DND-41 (cell line): Measurements from ENCODE around the gene ADAMTS19.

Experiments used
- EZH2 ChIP-seq: IDR thresholded peaks from 3 replicates; pipeline ENCODE4 v1.6.1; 2012; ENCODE audit warnings: borderline replicate concordance, low read depth, mild to moderate bottlenecking, moderate library complexity, low read length, inconsistent platforms; ENCODE audit not compliant: severe bottlenecking
- TF ChIP-seq, protein P1 (sequence below): IDR thresholded peaks from 2 replicates; pipeline ENCODE4 v1.5.1; 2012; ENCODE audit warnings: borderline replicate concordance, low read length, moderate library complexity, mild to moderate bottlenecking; ENCODE audit not compliant: poor library complexity, severe bottlenecking; ENCODE audit errors: extremely low read depth

DNA sequence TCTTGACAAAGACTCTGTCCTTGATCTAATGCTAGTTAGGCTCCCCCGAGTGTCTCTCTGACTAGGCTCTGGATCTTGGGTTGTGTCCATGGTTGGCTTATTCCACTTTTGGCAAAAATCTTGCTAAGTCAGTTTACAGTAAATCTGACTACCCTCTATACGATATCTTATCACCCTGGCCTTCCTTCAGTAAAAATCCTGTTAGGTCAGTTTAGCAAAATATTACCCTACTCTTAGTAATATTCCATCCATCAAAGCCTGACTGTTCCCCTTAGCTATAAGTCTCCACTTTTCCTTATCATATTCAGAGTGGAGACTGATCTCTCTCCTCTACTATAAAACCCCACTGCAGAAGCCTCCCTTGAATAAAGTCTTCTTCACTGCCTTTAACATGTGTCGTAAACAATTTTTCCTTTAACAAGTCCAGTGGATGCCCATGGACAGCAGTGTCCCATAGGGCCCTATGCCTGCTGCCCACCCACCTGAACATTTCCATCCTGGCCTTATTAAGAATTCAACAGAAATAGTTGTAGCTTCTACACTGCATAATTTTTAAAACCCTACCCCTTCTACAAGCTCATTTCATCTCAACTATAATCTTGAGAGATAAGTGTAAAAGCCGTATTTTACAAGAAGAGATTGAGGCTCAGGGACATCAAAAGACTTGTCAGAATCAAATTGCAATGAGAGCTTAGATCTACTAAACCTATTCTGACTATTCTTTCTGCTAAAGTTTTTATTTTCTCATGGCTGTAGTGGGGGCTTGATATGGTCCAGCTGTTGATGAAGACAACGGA, 310.1 kb downstream of the ADAMTS19 start:
- TF ChIP-seq, protein P1, sequence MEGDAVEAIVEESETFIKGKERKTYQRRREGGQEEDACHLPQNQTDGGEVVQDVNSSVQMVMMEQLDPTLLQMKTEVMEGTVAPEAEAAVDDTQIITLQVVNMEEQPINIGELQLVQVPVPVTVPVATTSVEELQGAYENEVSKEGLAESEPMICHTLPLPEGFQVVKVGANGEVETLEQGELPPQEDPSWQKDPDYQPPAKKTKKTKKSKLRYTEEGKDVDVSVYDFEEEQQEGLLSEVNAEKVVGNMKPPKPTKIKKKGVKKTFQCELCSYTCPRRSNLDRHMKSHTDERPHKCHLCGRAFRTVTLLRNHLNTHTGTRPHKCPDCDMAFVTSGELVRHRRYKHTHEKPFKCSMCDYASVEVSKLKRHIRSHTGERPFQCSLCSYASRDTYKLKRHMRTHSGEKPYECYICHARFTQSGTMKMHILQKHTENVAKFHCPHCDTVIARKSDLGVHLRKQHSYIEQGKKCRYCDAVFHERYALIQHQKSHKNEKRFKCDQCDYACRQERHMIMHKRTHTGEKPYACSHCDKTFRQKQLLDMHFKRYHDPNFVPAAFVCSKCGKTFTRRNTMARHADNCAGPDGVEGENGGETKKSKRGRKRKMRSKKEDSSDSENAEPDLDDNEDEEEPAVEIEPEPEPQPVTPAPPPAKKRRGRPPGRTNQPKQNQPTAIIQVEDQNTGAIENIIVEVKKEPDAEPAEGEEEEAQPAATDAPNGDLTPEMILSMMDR = no peak
- TF ChIP-seq EZH2 = no peak
